A549 (cell line): Measurements from ENCODE around the gene HOXB9. TPM values are rescaled to one million over a fixed set of nuclear protein-coding genes. Genes with fewer than 3 reads are reported as not detected.

Experiments
- ATAC-seq, 2 experiments: fragments of 200-7000 bp in 1 of 2; fragments of >200 bp in 1 of 2; cut with Nextera tagmentation in 1 of 2; cut with Tn5 transposase in 1 of 2; 3 replicates each; pipeline versions ENCODE4 v1.8.0 to v1.9.1; 2018 to 2020; ENCODE audit warnings: mild to moderate bottlenecking in 1 of 2, moderate library complexity in 1 of 2
- CTCF ChIA-PET: fragments of 300-600 bp; sonication (Branson Sonifier 250); formaldehyde crosslinking; extraction: SDS; loops from one replicate; lab custom pipeline; 2021; ENCODE audit warnings: antibody characterized with exemption, inconsistent platforms; lab: Yijun Ruan, JAX
- POLR2A ChIA-PET: fragments of 350-600 bp; formaldehyde crosslinking; extraction: SDS; loops from one replicate; lab custom pipeline; 2021; ENCODE audit warnings: antibody characterized with exemption, inconsistent platforms; lab: Yijun Ruan, JAX
- DNase-seq, 2 experiments: peaks; one replicate each; pipeline versions ENCODE4 v3.0.0 to v3.0.0-alpha.2; 2011 to 2016; ENCODE audit warnings: low read depth in 1 of 2, low spot score in 1 of 2
- FAIRE-seq: peaks from 2 replicates; lab custom pipeline; 2011; peaks lifted over from hg19 to GRCh38; lab: Jason Lieb, UNC
- H3K27ac ChIP-seq, 2 experiments: fragments of >200 bp; sonication (Bioruptor Twin); formaldehyde crosslinking; 3 replicates each; pipeline ENCODE4 v1.5.1; 2016 to 2017
- H3K4me1 ChIP-seq: fragments of >200 bp; sonication (Bioruptor Twin); formaldehyde crosslinking; 3 replicates; pipeline ENCODE4 v1.6.1; 2016
- H3K4me2 ChIP-seq: fragments of >200 bp; sonication (Bioruptor Twin); formaldehyde crosslinking; 3 replicates; pipeline ENCODE4 v1.6.1; 2016
- H3K4me3 ChIP-seq: fragments of >200 bp; sonication (Bioruptor Twin); formaldehyde crosslinking; 3 replicates; pipeline ENCODE4 v1.5.1; 2016
- H3K9me3 ChIP-seq: fragments of >200 bp; sonication (Bioruptor Twin); formaldehyde crosslinking; 3 replicates; pipeline ENCODE4 v1.6.1; 2016
- CBX8 ChIP-seq: fragments of 200-600 bp; sonication (generic); IDR thresholded peaks from 2 replicates; pipeline ENCODE4 v1.6.1; 2016
- EHF ChIP-seq: fragments of 250-450 bp; sonication (Bioruptor Pico); IDR thresholded peaks from 2 replicates; pipeline ENCODE4 v1.5.0; 2020; ENCODE audit warnings: mild to moderate bottlenecking
- FOXS1 ChIP-seq: fragments of 250-450 bp; sonication (Bioruptor Pico); IDR thresholded peaks from 2 replicates; pipeline ENCODE4 v1.5.0; 2020; ENCODE audit warnings: mild to moderate bottlenecking, moderate library complexity
- HDAC2 ChIP-seq: fragments of 200-600 bp; sonication (generic); IDR thresholded peaks from 2 replicates; pipeline ENCODE4 v1.6.1; 2016
- HOXA7 ChIP-seq: fragments of 250-450 bp; sonication (Bioruptor Pico); IDR thresholded peaks from 2 replicates; pipeline ENCODE4 v1.5.0; 2020; ENCODE audit warnings: mild to moderate bottlenecking, moderate library complexity
- HOXB5 ChIP-seq: fragments of 250-450 bp; sonication (Bioruptor Pico); IDR thresholded peaks from 2 replicates; pipeline ENCODE4 v1.5.0; 2020; ENCODE audit warnings: mild to moderate bottlenecking, moderate library complexity
- KDM1A ChIP-seq: fragments of 200-600 bp; sonication (generic); IDR thresholded peaks from 2 replicates; pipeline ENCODE4 v1.6.1; 2016; ENCODE audit warnings: low read depth, mild to moderate bottlenecking
- NR3C1 ChIP-seq: fragments of >200 bp; sonication (Bioruptor Twin); formaldehyde crosslinking; IDR thresholded peaks from 3 replicates; pipeline ENCODE4 v1.6.1; 2017
- PHF8 ChIP-seq: fragments of 200-600 bp; sonication (generic); IDR thresholded peaks from 2 replicates; pipeline ENCODE4 v1.6.1; 2016; ENCODE audit warnings: low read depth, mild to moderate bottlenecking, antibody characterized with exemption, moderate library complexity, borderline replicate concordance
- POLR2A ChIP-seq: IDR thresholded peaks from 2 replicates; pipeline ENCODE4 v1.6.1; 2012; ENCODE audit warnings: mild to moderate bottlenecking, low read length
- RAD21 ChIP-seq, 2 experiments: fragments of >200 bp in 1 of 2; sonication (Bioruptor Twin) in 1 of 2; formaldehyde crosslinking in 1 of 2; IDR thresholded peaks in 1 of 2; conservative IDR thresholded peaks in 1 of 2; 2 replicates in 1 of 2; 3 replicates in 1 of 2; pipeline ENCODE4 v1.6.1; 2012 to 2018; ENCODE audit warnings: inconsistent platforms in 1 of 2
- RARB ChIP-seq: fragments of 250-450 bp; sonication (Bioruptor Pico); IDR thresholded peaks from 2 replicates; pipeline ENCODE4 v1.8.0; 2021; ENCODE audit warnings: mild to moderate bottlenecking, moderate library complexity
- RNF2 ChIP-seq: fragments of 200-600 bp; sonication (generic); IDR thresholded peaks from 2 replicates; pipeline ENCODE4 v1.6.1; 2016; ENCODE audit warnings: low read depth, mild to moderate bottlenecking, antibody characterized with exemption, moderate library complexity, borderline replicate concordance
- SMC3 ChIP-seq: fragments of >200 bp; sonication (Bioruptor Twin); formaldehyde crosslinking; IDR thresholded peaks from 3 replicates; pipeline ENCODE4 v1.6.1; 2018; ENCODE audit warnings: inconsistent platforms
- SREBF2 ChIP-seq: fragments of 450-650 bp; IDR thresholded peaks from 2 replicates; pipeline ENCODE4 v1.6.1; 2014; ENCODE audit warnings: mild to moderate bottlenecking, moderate library complexity
- TFCP2L1 ChIP-seq: fragments of 250-450 bp; sonication (Bioruptor Pico); IDR thresholded peaks from 2 replicates; pipeline ENCODE4 v1.5.0; 2021; ENCODE audit warnings: mild to moderate bottlenecking
- ZC3H11A ChIP-seq: fragments of 450-650 bp; IDR thresholded peaks from 2 replicates; pipeline ENCODE4 v1.6.1; 2014; ENCODE audit warnings: antibody characterized with exemption, mild to moderate bottlenecking
- ZFP36 ChIP-seq: fragments of 450-650 bp; IDR thresholded peaks from 2 replicates; pipeline ENCODE4 v1.6.1; 2014; ENCODE audit warnings: borderline replicate concordance; ENCODE audit not compliant: partially characterized antibody
- ZNF302 ChIP-seq: fragments of 250-450 bp; sonication (Bioruptor Pico); IDR thresholded peaks from 2 replicates; pipeline ENCODE4 v1.9.0; 2021; ENCODE audit warnings: inconsistent platforms, mild to moderate bottlenecking, moderate library complexity
- ZSCAN20 ChIP-seq: fragments of 250-450 bp; sonication (Bioruptor Pico); IDR thresholded peaks from 2 replicates; pipeline ENCODE4 v1.8.0; 2022; ENCODE audit warnings: mild to moderate bottlenecking, moderate library complexity
- WGBS: methylation state at CpG from one replicate; pipeline ENCODE4 v1.1.6; 2017; ENCODE audit errors: missing lambda C conversion rate; 5-methylcytosine and 5-hydroxymethylcytosine counted together
- polyA plus RNA-seq, 4 experiments: library from polyadenylated mRNA; depleted of rRNA in 3 of 4; stranded (reverse); fragments of >200 nt; fragmentation: RNase III in 1 of 4; extraction: RNeasy Plus Mini Kit Qiagen cat#74134 plus additional on column Dnase treatment in 1 of 4; gene quantifications; 2 replicates in 3 of 4; 3 replicates in 1 of 4; pipeline ENCODE4 v1.2.3, GENCODE V29; 2011 to 2017
- TF ChIP-seq, protein P1 (sequence below): fragments of 150-350 bp; IDR thresholded peaks from 2 replicates; pipeline ENCODE4 v1.6.1; 2014; ENCODE audit warnings: low read depth, mild to moderate bottlenecking, low read length
- TF ChIP-seq, protein P2 (sequence below): fragments of 250-450 bp; sonication (Bioruptor Pico); IDR thresholded peaks from 2 replicates; pipeline ENCODE4 v1.5.0; 2020; ENCODE audit warnings: low read depth, mild to moderate bottlenecking, moderate library complexity
- TF ChIP-seq, protein P3 (sequence below): IDR thresholded peaks from 2 replicates; pipeline ENCODE4 v1.6.1; 2012
- TF ChIP-seq, protein P4 (sequence below): IDR thresholded peaks from 2 replicates; pipeline ENCODE4 v1.6.1; 2012
- TF ChIP-seq, protein P5 (sequence below): fragments of >200 bp; sonication (Bioruptor Twin); formaldehyde crosslinking; IDR thresholded peaks from 3 replicates; pipeline ENCODE4 v1.6.1; 2016
- TF ChIP-seq, protein P6 (sequence below): fragments of 200-600 bp; sonication (generic); IDR thresholded peaks from 2 replicates; pipeline ENCODE4 v1.6.1; 2016; ENCODE audit warnings: antibody characterized with exemption, mild to moderate bottlenecking, moderate library complexity

The HOXB9 gene
- polyA plus RNA-seq, 2 of the 4 experiments (the other 2 are of a cell fraction), result 5.6 to 24.6 TPM

DNA sequence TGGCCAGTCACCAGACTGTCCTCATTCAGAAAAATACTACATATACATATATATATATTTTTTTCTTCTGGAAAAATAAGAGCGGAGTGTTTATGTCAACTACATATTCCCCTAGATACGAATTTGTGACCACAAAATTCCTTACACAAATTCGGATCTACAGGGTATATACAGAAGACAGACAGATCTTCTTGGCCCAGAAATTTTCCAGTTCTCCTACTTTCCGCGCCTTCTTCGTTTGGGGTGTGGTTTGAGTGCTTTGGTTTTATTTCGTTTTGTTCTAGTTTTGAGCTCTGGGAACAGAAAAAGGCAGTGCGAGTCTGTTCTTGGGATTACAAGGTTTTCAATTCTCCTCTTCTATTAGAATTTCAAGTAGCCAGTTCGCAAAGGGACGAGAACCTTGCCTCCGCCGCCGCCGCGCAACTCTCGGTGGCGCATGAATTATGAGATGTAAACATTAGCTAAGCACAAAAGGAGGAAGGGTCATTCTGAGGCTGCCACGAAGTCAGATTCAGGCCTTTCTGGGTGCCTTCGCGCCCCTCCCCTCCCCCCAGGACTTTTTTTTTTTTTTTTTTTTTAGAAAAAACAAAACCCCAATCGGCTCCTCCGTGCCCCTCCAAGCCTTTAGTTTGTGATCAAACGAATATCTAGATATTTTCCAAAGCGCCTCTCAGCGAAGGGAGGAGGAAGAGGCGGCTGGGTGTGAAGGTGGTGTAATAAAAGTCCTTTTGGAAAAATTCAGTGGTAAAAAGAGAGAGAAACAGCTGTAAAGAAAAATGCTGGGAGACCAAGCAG is 46.2 kb downstream of the HOXB9 start:
- ChIA-PET POLR2A (no interaction called here), CTCF (no interaction called here)
- no peak for ATAC-seq
- no peak overlapping the region for H3K27ac ChIP-seq
- H3K4me3 ChIP-seq, result no peak overlapping the region
- TF ChIP-seq EHF (CRISPR knock-in tag), result no peak
- TF ChIP-seq, protein P1, sequence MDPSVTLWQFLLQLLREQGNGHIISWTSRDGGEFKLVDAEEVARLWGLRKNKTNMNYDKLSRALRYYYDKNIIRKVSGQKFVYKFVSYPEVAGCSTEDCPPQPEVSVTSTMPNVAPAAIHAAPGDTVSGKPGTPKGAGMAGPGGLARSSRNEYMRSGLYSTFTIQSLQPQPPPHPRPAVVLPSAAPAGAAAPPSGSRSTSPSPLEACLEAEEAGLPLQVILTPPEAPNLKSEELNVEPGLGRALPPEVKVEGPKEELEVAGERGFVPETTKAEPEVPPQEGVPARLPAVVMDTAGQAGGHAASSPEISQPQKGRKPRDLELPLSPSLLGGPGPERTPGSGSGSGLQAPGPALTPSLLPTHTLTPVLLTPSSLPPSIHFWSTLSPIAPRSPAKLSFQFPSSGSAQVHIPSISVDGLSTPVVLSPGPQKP, result no peak
- no peak for TF ChIP-seq SMC3
- no peak for TF ChIP-seq ZSCAN20
- TF ChIP-seq RARB (CRISPR knock-in tag), result no peak
- no peak for TF ChIP-seq PHF8
- TF ChIP-seq ZNF302 (CRISPR knock-in tag), result no peak
- no peak for TF ChIP-seq NR3C1
- no peak for TF ChIP-seq HOXB5 (CRISPR knock-in tag)
- TF ChIP-seq ZFP36, result no peak
- no peak for TF ChIP-seq RNF2
- no peak for TF ChIP-seq POLR2A
- TF ChIP-seq, protein P2, sequence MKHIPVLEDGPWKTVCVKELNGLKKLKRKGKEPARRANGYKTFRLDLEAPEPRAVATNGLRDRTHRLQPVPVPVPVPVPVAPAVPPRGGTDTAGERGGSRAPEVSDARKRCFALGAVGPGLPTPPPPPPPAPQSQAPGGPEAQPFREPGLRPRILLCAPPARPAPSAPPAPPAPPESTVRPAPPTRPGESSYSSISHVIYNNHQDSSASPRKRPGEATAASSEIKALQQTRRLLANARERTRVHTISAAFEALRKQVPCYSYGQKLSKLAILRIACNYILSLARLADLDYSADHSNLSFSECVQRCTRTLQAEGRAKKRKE, result no peak
- TF ChIP-seq, protein P3, sequence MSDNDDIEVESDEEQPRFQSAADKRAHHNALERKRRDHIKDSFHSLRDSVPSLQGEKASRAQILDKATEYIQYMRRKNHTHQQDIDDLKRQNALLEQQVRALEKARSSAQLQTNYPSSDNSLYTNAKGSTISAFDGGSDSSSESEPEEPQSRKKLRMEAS, result no peak
- TF ChIP-seq FOXS1 (CRISPR knock-in tag), result no peak
- TF ChIP-seq RAD21 (conservative IDR thresholded peaks at IDR 0.05 in 1 of 2, IDR thresholded peaks at IDR 0.05 in 1 of 2), result no peak
- TF ChIP-seq, protein P4, sequence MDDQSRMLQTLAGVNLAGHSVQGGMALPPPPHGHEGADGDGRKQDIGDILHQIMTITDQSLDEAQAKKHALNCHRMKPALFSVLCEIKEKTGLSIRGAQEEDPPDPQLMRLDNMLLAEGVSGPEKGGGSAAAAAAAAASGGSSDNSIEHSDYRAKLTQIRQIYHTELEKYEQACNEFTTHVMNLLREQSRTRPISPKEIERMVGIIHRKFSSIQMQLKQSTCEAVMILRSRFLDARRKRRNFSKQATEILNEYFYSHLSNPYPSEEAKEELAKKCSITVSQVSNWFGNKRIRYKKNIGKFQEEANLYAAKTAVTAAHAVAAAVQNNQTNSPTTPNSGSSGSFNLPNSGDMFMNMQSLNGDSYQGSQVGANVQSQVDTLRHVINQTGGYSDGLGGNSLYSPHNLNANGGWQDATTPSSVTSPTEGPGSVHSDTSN, result no peak
- no peak for TF ChIP-seq CBX8
- TF ChIP-seq KDM1A, result no peak
- no peak for FAIRE-seq
- H3K4me1 ChIP-seq, result peaks cover 19% of the 10 kb centered on the region
- WGBS, result 85% methylated on average over 26 of the region's 26 CpGs
- no peak for DNase-seq
- H3K4me2 ChIP-seq, result no peak overlapping the region
- H3K9me3 ChIP-seq, result no peaks in the 10 kb centered on the region

DNA sequence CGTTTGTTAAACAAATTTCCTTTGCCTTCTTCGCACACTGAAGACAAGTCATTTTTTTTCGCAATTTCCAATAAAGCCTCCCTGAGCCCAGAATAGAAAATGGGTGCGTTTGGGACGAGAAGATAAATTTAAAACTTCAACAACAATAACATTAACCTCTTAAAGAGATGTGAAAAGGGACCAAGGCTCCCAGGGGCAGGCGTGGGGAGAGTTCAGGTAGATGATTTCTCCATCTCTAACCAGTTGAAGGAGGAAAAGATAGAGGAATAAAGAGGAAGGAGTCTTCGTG is 46.7 kb downstream of the HOXB9 start:
- no peak for TF ChIP-seq SREBF2
- TF ChIP-seq HOXA7, result no peak
- no peak for TF ChIP-seq NR3C1
- TF ChIP-seq ZNF302 (CRISPR knock-in tag), result no peak
- TF ChIP-seq, protein P5, sequence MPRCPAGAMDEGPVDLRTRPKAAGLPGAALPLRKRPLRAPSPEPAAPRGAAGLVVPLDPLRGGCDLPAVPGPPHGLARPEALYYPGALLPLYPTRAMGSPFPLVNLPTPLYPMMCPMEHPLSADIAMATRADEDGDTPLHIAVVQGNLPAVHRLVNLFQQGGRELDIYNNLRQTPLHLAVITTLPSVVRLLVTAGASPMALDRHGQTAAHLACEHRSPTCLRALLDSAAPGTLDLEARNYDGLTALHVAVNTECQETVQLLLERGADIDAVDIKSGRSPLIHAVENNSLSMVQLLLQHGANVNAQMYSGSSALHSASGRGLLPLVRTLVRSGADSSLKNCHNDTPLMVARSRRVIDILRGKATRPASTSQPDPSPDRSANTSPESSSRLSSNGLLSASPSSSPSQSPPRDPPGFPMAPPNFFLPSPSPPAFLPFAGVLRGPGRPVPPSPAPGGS, result no peak
- TF ChIP-seq, protein P2, result no peak
- TF ChIP-seq POLR2A, result no peak
- TF ChIP-seq, protein P6, sequence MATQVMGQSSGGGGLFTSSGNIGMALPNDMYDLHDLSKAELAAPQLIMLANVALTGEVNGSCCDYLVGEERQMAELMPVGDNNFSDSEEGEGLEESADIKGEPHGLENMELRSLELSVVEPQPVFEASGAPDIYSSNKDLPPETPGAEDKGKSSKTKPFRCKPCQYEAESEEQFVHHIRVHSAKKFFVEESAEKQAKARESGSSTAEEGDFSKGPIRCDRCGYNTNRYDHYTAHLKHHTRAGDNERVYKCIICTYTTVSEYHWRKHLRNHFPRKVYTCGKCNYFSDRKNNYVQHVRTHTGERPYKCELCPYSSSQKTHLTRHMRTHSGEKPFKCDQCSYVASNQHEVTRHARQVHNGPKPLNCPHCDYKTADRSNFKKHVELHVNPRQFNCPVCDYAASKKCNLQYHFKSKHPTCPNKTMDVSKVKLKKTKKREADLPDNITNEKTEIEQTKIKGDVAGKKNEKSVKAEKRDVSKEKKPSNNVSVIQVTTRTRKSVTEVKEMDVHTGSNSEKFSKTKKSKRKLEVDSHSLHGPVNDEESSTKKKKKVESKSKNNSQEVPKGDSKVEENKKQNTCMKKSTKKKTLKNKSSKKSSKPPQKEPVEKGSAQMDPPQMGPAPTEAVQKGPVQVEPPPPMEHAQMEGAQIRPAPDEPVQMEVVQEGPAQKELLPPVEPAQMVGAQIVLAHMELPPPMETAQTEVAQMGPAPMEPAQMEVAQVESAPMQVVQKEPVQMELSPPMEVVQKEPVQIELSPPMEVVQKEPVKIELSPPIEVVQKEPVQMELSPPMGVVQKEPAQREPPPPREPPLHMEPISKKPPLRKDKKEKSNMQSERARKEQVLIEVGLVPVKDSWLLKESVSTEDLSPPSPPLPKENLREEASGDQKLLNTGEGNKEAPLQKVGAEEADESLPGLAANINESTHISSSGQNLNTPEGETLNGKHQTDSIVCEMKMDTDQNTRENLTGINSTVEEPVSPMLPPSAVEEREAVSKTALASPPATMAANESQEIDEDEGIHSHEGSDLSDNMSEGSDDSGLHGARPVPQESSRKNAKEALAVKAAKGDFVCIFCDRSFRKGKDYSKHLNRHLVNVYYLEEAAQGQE, result no peak
- no peak for TF ChIP-seq ZC3H11A
- TF ChIP-seq TFCP2L1 (CRISPR knock-in tag), result no peak
- TF ChIP-seq HDAC2, result no peak
- POLR2A ChIA-PET, result no interaction called here
- no peak overlapping the region for H3K4me2 ChIP-seq
- CTCF ChIA-PET, result no interaction called here
- H3K27ac ChIP-seq, result no peak overlapping the region
- no peak overlapping the region for H3K4me3 ChIP-seq
- ATAC-seq, result no peak
- DNase-seq, result no peak
- H3K4me1 ChIP-seq, result peaks cover 19% of the 10 kb centered on the region
- H3K9me3 ChIP-seq, result no peaks in the 10 kb centered on the region
- WGBS, result 81% methylated on average over 7 of the region's 7 CpGs
- FAIRE-seq, result no peak
